Coronary artery (tissue), 2 donors: ENCODE measurements around the gene EHMT1.

Experiments
- DNase-seq: peaks from one replicate; pipeline ENCODE4 v3.0.0-alpha.2; 2017; ENCODE audit warnings: low spot score
- H3K27ac ChIP-seq, 2 donors: fragments of 200-600 bp; sonication (generic); one replicate each; pipeline ENCODE4 v1.5.1; 2016 to 2019
- H3K4me3 ChIP-seq: fragments of 200-600 bp; sonication (generic); 2 replicates; pipeline ENCODE4 v1.5.1; 2016; ENCODE audit warnings: mild to moderate bottlenecking, moderate library complexity
- CTCF ChIP-seq: fragments of 200-600 bp; sonication (generic); IDR thresholded peaks from one replicate; pipeline ENCODE4 v1.5.1; 2019; ENCODE audit warnings: antibody characterized with exemption

EHMT1 gene

GRCh38 chr9:137666955-137667670 is 48.3 kb downstream of the EHMT1 start:
- H3K4me3 ChIP-seq = no peak overlapping the region
- no peak for DNase-seq
- H3K27ac ChIP-seq = no peak overlapping the region
- TF ChIP-seq CTCF = no peak

DNA sequence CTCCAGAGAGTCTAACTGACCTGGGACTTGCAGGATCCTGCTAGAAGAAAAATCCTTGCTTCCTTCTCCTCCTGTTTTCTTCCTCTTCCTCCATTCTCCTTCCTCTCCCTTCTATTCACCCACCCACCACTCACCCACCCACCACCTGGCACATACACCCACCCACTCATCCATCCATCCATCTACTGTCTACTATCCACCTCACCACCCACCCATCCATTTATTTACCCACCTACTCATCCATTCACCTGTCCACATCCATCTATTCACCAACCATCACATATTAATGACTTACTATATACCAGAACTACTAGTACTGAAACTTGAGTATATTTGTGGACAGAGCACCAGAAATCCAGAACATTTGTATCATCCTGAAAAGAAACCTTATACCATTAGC is 49.4 kb downstream of the EHMT1 start:
- DNase-seq = no peak
- no peak for TF ChIP-seq CTCF
- H3K27ac ChIP-seq = no peak overlapping the region
- no peak overlapping the region for H3K4me3 ChIP-seq

DNA sequence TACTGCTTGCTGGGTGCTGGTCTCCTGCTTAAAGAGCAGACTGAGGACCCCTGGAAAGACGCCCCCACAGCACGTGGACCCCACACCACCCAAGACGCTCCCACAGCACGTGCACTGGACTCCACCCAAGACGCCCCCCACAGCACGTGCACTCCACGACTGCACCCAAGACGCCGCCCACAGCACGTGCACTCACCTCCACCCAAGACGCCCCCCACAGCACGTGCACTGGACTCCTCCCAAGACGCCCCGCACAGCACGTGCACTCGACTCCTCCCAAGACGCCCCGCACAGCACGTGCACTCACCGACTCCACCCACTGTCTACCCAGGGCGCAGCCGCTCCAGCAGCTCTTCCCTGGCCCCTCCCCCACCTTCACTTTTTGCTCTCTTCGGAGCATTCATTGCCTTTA is 50.5 kb downstream of the EHMT1 start:
- TF ChIP-seq CTCF = no peak
- DNase-seq = peak; percentile 80
- no peak overlapping the region for H3K4me3 ChIP-seq
- no peak overlapping the region for H3K27ac ChIP-seq

DNA sequence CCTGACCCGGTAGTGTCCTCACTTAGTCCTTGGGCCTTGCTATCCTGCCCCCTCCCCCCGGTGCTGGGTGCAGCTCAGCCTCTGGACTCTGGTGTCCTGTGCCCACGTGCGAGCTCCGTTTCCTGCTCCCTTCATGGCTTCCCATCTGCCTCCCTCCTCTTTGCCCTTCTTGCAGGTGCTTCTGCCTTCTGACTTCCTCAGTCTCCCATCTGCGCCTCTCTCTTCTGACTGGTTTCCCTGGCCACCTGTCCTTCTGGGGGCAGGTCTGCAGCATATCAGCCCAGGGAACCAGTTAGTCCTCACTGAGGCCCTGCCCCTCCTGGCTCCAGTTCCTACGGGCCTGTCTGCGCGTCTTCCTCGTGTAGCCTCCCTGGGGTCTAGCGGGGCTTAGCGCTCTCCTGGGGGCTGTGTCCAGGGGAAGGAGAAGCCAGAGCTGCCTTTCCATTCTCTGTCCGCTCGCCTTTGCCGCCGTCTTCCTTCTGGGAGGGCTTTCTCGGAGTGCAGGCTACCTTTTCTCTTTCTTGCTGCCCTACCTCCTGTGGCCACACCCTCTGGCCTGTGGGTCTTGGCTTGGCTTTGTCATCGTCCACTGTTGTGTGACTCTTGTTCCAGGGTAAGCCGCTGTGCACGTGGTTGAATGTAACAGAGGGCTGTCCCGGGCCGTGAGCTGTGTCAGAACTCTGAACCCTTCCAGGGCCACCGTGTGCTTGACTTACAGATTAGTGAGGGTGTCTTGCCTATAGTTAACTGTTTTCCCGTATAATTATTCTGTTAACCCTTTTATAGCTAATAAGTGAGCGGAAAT is 51.8 kb downstream of the EHMT1 start:
- no peak for TF ChIP-seq CTCF
- no peak overlapping the region for H3K27ac ChIP-seq
- H3K4me3 ChIP-seq = no peak overlapping the region
- no peak for DNase-seq

DNA sequence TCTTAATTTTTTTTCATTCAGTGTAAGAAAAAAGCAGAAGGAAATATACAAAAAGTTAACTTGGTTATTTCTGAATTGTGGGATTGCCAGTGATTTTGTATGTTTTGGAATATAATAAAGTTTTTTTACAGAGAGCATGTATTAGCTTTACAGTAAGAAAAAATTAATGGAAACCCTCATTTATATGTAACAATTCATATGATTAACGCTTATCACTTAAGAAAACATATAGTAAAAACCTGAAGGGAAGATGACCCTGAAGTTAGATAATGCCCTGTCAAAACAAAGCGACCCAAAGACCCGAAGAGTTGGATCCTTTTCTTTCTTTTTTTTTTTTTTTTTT is 52.4 kb downstream of the EHMT1 start:
- no peak for TF ChIP-seq CTCF
- no peak overlapping the region for H3K4me3 ChIP-seq
- H3K27ac ChIP-seq = no peak overlapping the region
- no peak for DNase-seq

DNA sequence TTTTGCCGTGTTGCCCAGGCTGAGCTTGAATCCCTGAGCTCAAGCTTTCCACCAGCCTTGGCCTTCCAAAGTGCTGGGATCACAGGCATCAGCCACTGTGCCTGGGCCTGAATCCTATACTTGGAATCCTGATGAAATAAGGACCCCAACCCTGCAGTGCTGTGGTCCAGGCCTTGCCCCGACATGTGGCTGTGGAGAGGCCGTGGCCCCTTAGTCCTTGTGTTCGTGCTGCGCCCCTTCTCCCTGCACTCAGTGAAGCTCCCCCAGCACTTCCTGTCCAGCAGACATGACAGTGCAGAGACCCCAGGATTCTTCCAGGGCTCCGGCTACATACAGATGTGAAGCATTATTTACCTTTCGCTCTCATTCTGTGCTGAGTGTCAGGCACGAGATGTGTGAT is 52.9 kb downstream of the EHMT1 start:
- no peak for DNase-seq
- Histone ChIP-seq H3K27ac (no peak overlapping the region), H3K4me3 (no peak overlapping the region)
- TF ChIP-seq CTCF = no peak
